H4 (cell line): ENCODE measurements around the gene GPR62. TPM values are rescaled to one million over a fixed set of nuclear protein-coding genes. Genes with fewer than 3 reads are reported as not detected.
"Not testable (repeated sequence)": the region's sequence is repeated elsewhere in the genome, so short reads cannot be mapped to it uniquely, and the experiment has no call there.

Experiments used
- DNase-seq: peaks from one replicate; pipeline ENCODE4 v3.0.0-alpha.2; 2015; ENCODE audit warnings: low spot score
- total RNA-seq: library from RNA; depleted of rRNA; stranded (reverse); fragments of >200 nt; shearing (Covaris generic); gene quantifications from 2 replicates; pipeline ENCODE4 v1.2.3, GENCODE V29; 2014; rRNA removed

The GPR62 gene
- total RNA-seq, 1 experiment from 2014 or later: not detected

DNA sequence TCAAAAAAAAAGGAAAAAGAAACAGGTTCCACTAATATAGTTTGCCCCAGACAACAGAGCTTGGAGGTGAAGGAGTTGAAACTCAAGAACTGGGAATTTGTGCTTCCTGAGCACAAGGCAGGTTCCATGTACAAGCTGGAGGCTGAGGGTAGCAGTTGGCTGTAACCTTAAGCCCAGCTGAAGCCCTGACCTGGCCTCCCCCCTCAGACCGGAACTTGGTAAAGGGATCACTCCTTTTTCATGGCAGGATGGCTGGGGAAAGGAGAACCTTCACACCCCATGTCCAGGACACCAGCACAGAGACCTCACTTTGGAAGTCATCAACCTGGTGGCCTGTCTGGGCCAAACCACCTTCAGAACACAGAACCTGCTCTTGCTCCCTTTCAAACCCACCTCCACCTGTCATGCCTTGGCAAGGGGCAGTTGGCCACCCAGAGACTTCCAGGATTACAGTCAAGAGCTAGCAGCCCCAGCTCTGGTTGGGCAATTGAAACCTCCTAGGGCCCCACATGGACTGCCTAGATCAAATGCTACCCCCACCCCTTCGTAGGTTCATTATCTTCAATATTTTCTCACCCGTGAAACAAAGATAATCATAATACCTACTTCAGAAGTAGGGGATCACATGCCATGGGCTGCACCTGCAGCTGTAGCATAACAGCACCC lies 37.0 kb downstream of the GPR62 start:
- no peak for DNase-seq

DNA sequence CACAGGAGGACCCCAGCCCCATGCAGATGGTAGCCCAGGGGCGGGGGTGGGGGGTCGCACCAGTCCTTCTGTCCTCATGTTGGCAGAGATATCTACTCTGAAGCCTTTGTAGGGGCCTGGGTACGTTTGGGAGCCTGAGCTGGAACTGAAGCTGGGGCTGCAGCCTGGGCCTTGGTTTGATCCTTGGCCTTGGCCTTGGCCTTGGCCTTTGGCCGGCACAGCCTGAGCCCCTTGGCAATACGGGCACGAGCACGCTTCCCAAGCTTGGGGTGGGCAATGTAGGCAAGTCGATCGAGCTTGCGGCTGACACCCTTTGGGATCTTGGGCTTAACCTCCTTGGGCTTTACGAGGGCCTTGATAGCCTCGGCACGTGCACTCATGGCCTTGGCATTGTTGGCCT lies 38.5 kb downstream of the GPR62 start:
- not testable (repeated sequence) for DNase-seq

DNA sequence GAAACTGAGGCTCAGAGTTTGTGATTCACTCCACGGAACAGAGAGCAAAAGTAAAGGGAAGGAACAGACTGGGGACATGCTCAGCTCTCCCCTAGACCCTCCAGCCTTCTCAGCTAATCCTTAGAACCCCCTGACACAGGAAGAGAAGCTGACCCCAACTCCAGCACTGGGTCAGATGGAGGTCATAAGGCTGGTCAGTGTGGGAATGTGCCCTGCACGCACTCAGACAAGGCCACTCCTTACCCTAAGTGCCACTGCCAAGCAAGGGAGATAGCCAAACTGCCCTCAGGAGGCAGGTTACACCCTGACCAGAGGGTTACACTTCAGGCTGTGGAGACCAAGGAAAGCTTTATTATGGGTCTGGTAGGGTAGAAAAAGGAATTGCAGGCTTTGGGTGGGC lies 39.3 kb downstream of the GPR62 start:
- DNase-seq: no peak

DNA sequence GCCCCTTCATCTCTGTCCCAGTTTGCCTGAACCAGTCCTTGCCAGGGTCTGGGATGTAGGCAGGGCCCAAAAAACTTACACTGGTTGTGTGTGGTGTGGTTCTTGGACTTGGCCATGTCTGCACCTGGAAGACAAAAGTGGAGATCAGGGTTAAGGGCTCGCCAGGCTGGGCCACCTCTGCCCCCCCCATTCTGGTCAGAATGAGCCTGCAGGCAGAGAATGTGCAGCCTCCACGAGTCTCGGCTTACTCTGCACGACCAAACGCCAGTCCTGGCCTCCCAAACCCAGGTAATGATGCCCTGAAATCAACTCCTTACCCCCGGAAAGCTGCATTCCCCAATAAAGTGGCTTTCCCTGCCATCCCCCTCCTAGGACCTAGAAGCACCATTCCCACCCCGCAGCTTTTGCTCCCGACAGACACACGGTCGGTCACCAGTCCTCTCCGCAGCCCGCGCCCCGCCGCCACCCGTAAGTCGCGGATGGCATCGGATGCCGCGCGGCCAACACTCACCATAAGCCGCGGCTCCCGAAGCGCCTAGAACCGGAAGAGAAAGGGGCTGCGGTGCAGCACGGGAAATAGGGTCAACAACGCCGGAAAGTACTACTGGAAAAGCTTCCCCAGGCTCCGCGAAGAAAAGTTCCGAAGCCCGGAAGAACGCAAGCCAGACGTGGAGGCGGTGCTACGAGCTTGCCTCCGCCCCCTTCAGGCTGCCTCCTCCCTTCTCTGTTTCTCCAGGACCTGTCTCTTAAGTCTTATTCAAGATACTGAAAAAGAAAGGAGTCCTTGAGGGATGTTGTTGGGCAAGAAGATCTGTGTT lies 40.4 kb downstream of the GPR62 start, which contains the start of gene RPL29:
TSS of gene RPL29 (minus strand) at position 550 of the 818 bp plus-strand sequence. CDS start at position 116, 434 bp downstream.
- DNase-seq: peak; percentile 82

DNA sequence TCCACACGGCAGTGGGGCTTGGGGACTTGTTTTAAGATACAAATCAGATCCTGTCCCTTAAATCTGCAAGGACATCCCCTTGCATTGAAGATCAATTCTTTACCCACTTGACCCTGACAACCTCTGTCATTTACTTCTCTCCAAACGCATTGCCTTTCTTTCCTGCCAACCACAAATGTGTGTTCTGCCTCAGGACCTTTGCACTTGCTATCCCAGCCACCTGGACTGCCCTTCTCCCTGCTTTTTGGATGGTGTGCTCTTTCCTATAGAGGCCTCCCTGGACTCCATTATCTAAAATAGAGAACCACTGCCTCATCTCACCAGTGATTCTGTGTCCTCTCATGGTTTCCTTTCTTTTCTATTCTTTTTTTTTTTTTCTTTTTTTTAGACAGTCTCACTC lies 42.0 kb downstream of the GPR62 start:
- DNase-seq: no peak

DNA sequence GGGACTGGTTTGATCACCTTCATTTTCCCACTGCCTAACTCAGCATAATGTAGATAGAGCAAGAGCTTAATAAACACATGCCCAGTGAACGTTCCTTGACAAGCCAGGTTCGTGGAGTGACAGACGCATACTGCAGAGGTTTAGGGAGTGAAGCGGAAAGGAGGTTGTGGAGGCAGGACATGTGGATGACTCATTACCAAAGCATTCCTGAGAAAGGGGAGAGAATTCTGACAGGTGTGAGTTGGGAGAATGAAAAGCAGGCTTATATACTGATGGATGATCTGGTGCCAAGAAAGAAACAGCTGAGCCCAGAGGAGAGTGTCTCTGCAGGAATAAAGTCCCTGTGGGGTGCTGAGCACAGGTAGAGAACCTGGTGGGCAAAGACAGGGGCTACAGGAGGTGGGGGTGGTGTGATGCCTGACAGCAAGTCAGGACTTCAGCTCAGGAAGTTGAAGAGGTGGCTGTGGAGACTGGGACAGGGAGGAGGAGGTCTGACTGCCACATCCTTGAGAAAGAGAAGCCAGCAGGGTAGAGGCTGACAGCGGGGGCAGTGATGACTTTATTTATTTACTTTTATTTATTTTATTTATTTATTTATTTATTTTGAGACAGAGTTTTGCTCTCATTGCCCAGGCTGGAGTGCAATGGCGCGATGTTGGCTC lies 42.9 kb downstream of the GPR62 start:
- no peak for DNase-seq

DNA sequence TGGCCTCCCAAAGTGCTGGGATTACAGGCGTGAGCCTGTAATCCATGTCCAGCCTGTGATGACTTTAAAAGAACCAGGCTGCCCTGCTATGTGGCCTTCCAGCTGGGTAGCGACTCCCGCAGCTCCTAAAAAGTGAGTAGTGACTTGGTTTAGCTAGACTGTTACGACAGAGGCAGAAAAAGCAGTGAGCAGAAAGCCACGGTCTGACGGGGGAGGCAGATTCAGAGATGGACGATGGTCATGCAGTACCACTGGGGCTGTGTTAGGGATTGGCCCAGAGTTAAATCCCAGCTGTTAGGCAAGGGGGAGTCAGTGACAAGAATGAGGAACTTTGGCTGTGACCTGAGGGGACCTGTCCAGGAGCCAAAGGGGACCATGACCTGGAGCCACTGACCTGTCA lies 43.6 kb downstream of the GPR62 start:
- DNase-seq: no peak

DNA sequence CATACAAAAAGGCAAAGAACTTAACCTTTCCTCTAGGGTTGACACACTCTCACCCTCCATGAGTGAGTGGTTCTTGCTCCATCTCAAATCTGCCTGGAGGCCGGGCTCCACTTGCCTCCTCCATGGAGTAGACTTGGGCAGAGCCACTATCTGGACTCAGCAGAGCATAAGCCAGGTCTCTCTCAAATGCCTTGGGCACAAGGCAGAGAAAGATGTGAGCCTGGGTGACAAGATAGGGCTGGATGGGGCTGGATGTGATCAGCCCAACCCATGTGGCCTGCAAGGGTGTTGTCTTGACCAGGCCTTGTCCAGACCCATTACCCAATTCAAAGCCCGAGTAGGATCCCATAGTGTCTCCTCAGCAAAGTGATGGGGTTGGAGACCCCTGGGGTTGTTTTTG lies 44.7 kb downstream of the GPR62 start:
- no peak for DNase-seq

DNA sequence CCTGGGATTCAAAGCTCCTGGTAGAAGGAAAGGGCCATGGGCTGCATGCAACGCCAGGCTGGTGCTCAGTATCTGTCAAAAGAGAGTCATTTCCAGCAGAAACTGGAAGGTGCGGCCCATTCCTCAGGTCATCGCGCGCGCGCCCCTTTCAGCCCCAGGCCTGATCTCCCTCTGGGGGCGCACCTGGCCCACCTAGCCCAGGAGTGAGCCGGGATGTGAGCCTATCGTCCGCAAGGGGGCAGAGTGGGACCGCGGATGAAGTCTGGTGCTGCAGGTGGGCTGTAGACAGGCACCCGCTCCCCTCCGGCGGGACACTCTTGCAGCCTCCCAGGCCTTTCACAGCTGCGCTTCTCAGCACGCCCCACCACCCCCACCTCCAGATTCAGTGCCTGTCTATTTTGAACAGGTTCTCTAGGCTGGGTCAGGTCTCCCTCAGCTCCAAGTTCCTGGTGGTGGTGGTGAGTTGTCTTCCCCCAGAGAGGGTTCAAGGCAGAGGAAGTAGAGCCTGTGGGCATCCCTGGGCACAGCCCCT lies 46.3 kb downstream of the GPR62 start:
- DNase-seq: peak; percentile 43

DNA sequence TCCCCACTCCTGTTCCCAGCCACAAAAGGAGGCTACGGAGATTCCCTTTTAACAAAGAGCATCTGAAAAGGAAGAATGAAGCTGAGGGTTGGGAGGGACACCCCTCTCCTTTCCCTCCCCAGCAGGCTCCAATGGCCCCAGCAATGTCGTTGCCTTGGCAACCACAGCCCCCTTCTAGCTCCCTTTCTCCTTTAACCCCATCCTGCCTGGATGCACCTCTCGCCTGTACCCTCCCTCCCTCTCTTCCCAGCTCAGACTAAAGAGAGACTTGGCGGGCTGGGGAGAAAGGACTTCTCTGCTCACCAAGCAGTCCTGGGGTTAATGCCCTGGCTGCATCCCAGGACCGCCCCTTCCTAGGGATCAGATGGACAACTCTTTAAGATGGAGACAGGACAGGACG lies 47.6 kb downstream of the GPR62 start:
- no peak for DNase-seq

DNA sequence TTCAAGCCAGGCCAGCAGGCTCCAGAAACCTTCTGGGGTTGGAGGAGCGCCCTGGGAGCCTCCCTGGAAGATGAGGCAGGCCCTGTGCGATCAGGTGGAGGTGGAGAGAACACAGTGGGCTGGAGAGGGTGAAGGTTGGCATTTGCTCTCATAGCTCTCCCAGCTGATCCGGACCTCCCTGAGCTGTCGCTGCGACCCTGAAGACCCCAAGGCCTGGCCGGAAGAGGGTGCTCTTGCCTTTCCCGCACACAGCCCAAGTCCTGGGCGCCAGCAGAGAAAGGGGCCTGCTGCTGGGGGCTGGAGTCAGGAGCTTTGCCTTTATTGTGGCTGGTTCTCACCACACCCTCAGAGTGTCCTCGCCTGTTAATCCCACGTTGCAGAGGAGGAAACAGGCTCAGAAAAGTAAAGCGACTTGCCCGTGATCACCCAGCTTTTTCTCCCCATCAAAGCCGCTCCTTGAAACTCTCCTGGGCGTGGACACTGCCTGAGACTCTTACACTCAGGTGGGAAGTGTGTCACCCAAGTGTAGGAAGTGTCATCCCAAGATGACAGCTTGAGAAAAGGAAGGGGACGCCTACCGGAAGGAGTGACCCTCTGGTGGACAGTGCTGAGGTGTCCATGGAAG lies 49.1 kb downstream of the GPR62 start:
- DNase-seq: no peak

DNA sequence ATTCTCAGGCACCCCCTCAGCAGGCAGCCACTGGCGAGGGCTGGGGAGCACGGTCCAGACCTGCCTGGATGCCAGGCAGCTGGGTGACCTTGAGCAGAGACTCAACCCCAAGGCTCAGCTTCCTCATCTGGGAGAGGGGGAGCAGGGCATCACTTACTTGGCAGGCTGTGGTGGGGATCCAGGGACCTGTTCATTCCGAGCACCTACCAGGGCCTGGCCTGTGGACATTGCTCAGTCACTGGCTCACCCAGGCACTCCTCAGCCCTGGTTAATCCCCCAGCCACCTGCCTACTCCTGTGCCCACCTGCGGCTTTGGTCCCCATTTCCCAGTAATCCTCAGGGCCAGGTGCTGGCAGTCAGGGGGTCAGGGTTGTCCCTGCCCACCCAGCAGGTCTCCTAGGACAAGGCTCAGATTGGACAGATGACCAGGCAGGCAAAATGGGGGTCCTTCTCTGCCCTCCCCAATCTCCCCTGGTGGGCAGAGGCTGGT lies 49.8 kb downstream of the GPR62 start:
- no peak for DNase-seq

DNA sequence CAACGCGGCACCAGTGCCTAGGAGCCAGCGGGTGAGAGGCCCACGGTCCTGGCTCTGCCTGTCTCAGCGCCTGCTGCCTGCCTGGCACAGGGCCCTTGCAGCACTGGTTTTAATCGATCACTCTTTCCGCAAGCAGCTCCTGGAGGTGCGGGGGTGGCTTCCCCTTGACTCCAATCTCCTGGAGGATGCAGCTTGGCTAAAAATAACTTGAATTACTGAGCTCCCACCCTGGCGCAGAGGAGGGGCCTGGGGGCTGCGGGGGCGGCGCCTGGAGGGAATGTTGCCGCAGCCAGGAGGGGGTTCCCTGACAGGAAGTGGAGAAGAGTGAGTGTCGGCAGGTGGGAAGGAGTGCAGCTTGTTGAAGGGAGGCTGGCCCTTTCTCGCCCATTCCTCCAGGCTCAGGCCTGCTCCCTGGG lies 50.4 kb downstream of the GPR62 start:
- DNase-seq: no peak

DNA sequence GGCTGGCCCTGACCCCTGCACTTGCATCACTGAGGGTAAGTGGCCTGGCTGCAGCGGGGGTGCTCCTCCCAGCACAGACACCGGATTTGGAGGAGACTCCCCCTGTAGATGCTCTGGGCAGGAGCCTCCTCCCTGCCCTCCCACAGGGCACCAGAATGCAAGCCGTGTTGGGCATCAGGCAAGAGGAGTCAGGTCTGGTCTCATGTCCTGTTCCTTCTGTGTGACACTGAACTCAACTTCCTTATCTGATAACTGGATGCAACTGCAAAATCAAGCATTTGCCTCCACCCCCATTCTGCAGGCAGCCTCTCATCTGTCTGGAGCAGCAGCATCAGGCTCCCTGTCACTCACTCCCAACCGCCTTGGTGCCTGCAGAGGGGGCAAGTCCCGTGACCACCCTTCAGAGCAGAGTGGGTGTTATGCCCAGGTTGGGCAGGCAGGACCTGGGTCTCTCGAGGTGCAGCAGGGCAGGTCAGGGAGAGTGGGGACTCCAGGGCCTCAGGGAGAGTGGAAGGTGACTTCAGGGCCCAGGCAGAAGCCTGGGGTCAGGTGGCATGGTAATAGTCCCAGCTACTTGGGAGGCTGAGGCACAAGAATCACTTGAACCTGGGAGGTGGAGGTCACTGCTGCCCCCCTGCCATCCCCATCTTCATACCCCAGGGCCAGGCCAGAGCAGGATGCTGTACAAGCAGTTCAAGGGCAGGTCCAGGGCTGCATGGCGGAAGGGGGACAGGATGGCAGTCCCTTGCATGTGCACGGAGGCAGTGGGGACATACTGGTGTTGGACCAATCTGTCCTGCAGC lies 51.0 kb downstream of the GPR62 start:
- DNase-seq: no peak

DNA sequence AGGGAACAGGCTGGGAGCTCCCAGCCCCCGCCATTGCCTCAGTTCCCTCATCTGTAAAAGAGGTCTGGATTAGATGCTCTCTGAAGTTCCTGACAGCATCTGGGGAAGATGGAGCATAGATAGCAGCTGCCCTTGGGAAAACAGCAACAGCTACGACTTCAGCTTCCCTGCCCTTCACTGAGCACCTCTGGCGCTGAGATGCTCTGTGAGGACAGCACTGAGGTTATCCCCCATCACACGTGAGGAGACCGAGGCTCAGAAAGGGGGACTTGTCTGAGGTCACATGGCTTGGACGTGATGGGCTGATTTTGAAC lies 51.6 kb downstream of the GPR62 start:
- DNase-seq: no peak

Other genes with a start within 250 kb of the GPR62 start
- gene GRM2, start 248.3 kb upstream of the GPR62 start, total RNA-seq: not detected in 2 replicates
- not detected in 2 replicates for gene IQCF6, start 176.1 kb upstream of the GPR62 start, total RNA-seq
- not detected in 2 replicates for gene IQCF2, start 93.8 kb upstream of the GPR62 start, total RNA-seq
- gene IQCF5, start 79.8 kb upstream of the GPR62 start, total RNA-seq: not detected in 2 replicates
- gene IQCF1, start 52.0 kb upstream of the GPR62 start, total RNA-seq: not detected in 2 replicates
- gene RRP9, start 13.5 kb upstream of the GPR62 start, total RNA-seq: 25.7 and 31.0 TPM in 2 replicates
- 7.7 and 7.9 TPM in 2 replicates for gene PARP3, start 13.0 kb upstream of the GPR62 start, total RNA-seq
- 27.0 and 31.0 TPM in 2 replicates for gene PCBP4, start 12.1 kb downstream of the GPR62 start, total RNA-seq
- gene ABHD14B, start 18.7 kb downstream of the GPR62 start, total RNA-seq: 3.2 and 12.5 TPM in 2 replicates
- 8.0 and 13.9 TPM in 2 replicates for gene ABHD14A, start 19.7 kb downstream of the GPR62 start, total RNA-seq
- gene ACY1, start 28.2 kb downstream of the GPR62 start, total RNA-seq: 35.6 and 41.7 TPM in 2 replicates
- gene RPL29, start 40.5 kb downstream of the GPR62 start, total RNA-seq: 1,303 and 1,313 TPM in 2 replicates
- 4.3 and 6.2 TPM in 2 replicates for gene DUSP7, start 101.2 kb downstream of the GPR62 start, total RNA-seq
- 5.9 and 8.1 TPM in 2 replicates for gene POC1A, start 199.0 kb downstream of the GPR62 start, total RNA-seq
- gene ALAS1, start 242.8 kb downstream of the GPR62 start, total RNA-seq: 28.5 and 37.4 TPM in 2 replicates